Fibroblast of the aortic adventitia (primary cell): ENCODE results near the gene ZNF580. TPM values are rescaled to one million over a fixed set of nuclear protein-coding genes. Genes with fewer than 3 reads are reported as not detected.
A peak's percentile ranks its signal among the peaks of the same experiment; 100 is the strongest.

ENCODE experiments used
- DNase-seq: peaks from one replicate; pipeline ENCODE4 v3.0.0-alpha.2; 2010; ENCODE audit warnings: low read depth
- H3K4me3 ChIP-seq: 2 replicates; pipeline ENCODE4 v1.5.1; 2011; ENCODE audit warnings: low read depth, mild to moderate bottlenecking, control low read depth, low read length, moderate library complexity
- CTCF ChIP-seq: IDR thresholded peaks from 2 replicates; pipeline ENCODE4 v1.5.1; 2011; ENCODE audit warnings: mild to moderate bottlenecking, low read length, control low read depth, inconsistent platforms; ENCODE audit not compliant: insufficient read depth
- total RNA-seq: library from RNA; depleted of rRNA; stranded (reverse); fragments of >200 nt; gene quantifications from 2 replicates; pipeline ENCODE4 v1.2.3, GENCODE V29; 2012; ENCODE audit warnings: low replicate concordance

Gene ZNF580
- total RNA-seq, 1 donor = 6.3 TPM

- DNase-seq = no peak
- no peak for TF ChIP-seq CTCF
Observed at GRCh38 chr19:55623561-55623960, 17.2 kb upstream of the ZNF580 start.

DNA sequence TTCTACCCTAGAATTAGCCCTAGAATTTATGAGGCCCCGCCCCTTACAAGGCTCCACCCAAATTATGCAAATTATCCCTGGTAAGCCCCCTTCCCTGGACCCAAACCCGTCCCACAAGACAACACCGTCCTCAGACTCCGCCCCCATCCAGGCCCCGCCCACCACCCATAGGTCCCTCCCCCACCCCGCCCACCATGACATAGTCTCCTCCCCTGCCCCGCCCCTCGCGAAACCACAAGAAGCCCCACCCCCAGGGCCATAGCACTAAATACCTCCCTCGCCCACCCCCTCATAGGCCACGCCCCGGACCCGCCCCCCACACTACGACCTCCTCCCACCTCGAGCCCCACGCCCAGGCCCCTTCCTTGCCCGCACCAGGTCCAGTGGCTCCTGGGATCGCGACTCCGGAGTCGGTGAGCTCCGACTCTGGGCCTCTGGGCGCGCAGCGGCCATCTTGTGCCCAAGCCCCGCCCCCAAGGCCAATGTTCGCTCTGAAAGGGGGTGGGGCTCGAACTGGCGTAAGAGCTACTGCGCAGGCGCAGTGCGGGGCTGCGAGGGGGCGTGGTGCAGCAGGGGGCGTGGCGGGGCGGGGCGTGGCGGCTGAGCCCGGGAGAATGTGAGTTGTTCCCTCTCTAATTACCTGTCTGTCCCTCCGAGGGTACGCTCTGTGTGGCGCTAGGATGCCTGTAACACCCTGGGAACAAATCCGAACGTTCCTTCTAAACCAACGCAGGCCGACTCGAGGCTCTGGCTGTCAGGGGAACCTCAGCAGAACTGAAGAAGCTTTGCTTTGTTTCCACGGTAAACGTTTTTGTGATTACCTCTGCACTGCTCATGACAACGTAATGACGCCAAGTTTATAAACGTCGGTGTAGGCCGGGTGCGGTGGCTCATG is 16.4 kb upstream of the ZNF580 start, which contains the start of gene ZNF784:
Gene ZNF784 (minus strand): TSS at position 458 of the 895 bp plus-strand sequence. CDS start 5 bp downstream, at position 453.
- TF ChIP-seq CTCF = no peak
- DNase-seq = peak; percentile 94
- H3K4me3 ChIP-seq = peak within 1 kb of the TSS; percentile 76

More at GRCh38 chr19:55623561-55623960, 17.2 kb upstream of the ZNF580 start:
- peak overlapping the region; percentile 44 for H3K4me3 ChIP-seq

DNA sequence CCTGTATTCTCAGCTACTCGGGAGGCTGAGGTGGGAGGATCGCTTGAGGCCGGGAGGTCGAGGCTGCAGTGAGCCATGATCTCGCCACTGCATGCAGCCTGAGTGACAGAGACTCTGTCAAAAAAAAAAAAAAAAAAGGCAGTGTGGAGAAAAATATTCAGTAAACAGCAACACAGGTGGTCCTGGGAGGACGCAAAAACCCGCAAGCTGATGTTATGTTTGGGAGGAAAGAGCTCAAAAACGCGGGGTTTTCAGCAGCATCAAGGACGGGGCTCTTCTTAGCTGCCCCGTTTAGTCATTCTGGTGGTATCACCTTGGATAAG is 15.8 kb upstream of the ZNF580 start:
- H3K4me3 ChIP-seq = peak overlapping the region; percentile 71
- no peak for TF ChIP-seq CTCF
- no peak for DNase-seq

DNA sequence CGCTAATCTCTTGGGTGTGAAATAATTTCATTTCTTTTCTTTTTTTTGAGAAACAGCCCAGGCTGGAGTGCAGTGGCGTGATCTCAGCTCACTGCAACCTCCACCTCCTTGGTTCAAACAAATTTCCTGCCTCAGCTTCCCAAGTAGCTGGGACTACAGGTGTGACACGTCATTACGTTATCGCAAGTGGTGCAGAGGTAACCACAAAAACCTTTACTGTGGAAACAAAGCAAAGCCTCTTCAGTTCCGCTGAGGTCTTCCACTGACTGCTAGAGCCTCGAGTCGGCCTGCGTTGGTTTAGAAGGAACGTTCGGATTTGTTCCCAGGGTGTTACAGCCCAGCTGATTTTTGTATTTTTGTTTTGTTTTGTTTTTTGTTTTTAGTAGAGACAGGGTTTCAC is 14.5 kb upstream of the ZNF580 start:
- no peak for DNase-seq
- H3K4me3 ChIP-seq = no peak overlapping the region
- TF ChIP-seq CTCF = no peak

DNA sequence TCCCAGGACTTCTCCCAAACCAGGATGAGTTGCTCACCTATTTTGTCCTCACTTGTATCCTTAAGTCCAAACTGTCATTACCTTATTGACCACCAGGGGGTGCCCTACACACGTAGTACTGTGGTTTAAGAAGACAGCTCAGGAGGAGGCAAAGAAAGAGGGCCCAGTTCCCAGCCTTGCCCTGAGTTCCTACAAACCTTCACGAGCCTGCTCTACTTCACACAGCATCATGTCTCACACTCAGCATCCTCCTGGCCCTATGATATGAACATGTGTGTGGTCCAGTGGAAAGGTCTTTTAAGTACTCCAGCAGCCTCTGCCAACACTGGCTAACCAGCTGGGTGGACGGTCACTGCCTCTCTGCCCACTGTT is 8.4 kb upstream of the ZNF580 start:
- TF ChIP-seq CTCF = peak; percentile 80
- H3K4me3 ChIP-seq = no peak overlapping the region
- DNase-seq = peak; percentile 98

GRCh38 chr19:55633861-55634260 is 6.9 kb upstream of the ZNF580 start:
- H3K4me3 ChIP-seq = no peak overlapping the region
- peak; percentile 33 for DNase-seq
- no peak for TF ChIP-seq CTCF
